Measurements from ENCODE around the gene LRRC8B. TPM values are rescaled to one million over a fixed set of nuclear protein-coding genes. Genes with fewer than 3 reads are reported as not detected.

Gene LRRC8B
- polyA plus RNA-seq, 2 of the 4 experiments (the other 2 are of a cell fraction): 3.2 to 10.3 TPM

DNA sequence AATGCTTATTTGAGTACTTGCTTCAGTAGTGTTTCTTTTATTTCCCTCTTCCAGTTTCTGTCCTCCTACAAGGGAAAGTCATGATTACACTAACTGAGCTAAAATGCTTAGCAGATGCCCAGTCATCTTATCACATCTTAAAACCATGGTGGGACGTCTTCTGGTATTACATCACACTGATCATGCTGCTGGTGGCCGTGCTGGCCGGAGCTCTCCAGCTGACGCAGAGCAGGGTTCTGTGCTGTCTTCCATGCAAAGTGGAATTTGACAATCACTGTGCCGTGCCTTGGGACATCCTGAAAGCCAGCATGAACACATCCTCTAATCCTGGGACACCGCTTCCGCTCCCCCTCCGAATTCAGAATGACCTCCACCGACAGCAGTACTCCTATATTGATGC, 57.9 kb downstream of the LRRC8B start:
- DNase-seq (ENCODE audit: low read depth in 1 of 2, low spot score in 1 of 2) (no peak), ATAC-seq (no peak), FAIRE-seq (no peak)
- Histone ChIP-seq H3K4me1 (no peaks in the 10 kb centered on the region), H3K9me3 (no peaks in the 10 kb centered on the region), H3K4me2 (no peak overlapping the region), H3K4me3 (no peak overlapping the region), H3K27ac (no peak overlapping the region)
- ChIA-PET CTCF (interaction anchor here (1.1 kb wide), 1 partner anchor 22 kb away, joined by 3 read pairs; no protein-coding TSS in a partner anchor), POLR2A (no interaction called here)
- TF ChIP-seq RFX5 (IDR thresholded peaks at IDR 0.05): no peak
- TF ChIP-seq HDAC2 (IDR thresholded peaks at IDR 0.05): no peak
- no peak for TF ChIP-seq SMC3 (IDR thresholded peaks at IDR 0.05)
- no peak for TF ChIP-seq NR3C1 (IDR thresholded peaks at IDR 0.05)
- no peak for TF ChIP-seq SREBF2 (IDR thresholded peaks at IDR 0.05)
- no peak for TF ChIP-seq NFE2L2 (conservative IDR thresholded peaks at IDR 0.05; ENCODE audit: low read length)
- TF ChIP-seq MAFK (IDR thresholded peaks at IDR 0.05; ENCODE audit: partially characterized antibody): no peak
- no peak for TF ChIP-seq HOXA7 (CRISPR knock-in tag; IDR thresholded peaks at IDR 0.05)
- TF ChIP-seq, protein P1, sequence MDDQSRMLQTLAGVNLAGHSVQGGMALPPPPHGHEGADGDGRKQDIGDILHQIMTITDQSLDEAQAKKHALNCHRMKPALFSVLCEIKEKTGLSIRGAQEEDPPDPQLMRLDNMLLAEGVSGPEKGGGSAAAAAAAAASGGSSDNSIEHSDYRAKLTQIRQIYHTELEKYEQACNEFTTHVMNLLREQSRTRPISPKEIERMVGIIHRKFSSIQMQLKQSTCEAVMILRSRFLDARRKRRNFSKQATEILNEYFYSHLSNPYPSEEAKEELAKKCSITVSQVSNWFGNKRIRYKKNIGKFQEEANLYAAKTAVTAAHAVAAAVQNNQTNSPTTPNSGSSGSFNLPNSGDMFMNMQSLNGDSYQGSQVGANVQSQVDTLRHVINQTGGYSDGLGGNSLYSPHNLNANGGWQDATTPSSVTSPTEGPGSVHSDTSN (IDR thresholded peaks at IDR 0.05): no peak
- TF ChIP-seq BHLHE40 (IDR thresholded peaks at IDR 0.05; ENCODE audit: low read depth, low read length): no peak
- no peak for TF ChIP-seq ZFP36 (IDR thresholded peaks at IDR 0.05; ENCODE audit: borderline replicate concordance, partially characterized antibody)
- no peak for TF ChIP-seq TP53 (CRISPR knock-in tag; IDR thresholded peaks at IDR 0.05)
- TF ChIP-seq, protein P2, sequence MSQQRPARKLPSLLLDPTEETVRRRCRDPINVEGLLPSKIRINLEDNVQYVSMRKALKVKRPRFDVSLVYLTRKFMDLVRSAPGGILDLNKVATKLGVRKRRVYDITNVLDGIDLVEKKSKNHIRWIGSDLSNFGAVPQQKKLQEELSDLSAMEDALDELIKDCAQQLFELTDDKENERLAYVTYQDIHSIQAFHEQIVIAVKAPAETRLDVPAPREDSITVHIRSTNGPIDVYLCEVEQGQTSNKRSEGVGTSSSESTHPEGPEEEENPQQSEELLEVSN (IDR thresholded peaks at IDR 0.05; ENCODE audit: borderline replicate concordance, low read depth): no peak
- TF ChIP-seq FOSL2 (IDR thresholded peaks at IDR 0.05): no peak
- no peak for TF ChIP-seq FOSL2 (CRISPR knock-in tag; IDR thresholded peaks at IDR 0.05)
- TF ChIP-seq, protein P3, sequence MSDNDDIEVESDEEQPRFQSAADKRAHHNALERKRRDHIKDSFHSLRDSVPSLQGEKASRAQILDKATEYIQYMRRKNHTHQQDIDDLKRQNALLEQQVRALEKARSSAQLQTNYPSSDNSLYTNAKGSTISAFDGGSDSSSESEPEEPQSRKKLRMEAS (IDR thresholded peaks at IDR 0.05): no peak
- WGBS (ENCODE audit: missing lambda C conversion rate): 90% methylated on average over 9 of the region's 9 CpGs

DNA sequence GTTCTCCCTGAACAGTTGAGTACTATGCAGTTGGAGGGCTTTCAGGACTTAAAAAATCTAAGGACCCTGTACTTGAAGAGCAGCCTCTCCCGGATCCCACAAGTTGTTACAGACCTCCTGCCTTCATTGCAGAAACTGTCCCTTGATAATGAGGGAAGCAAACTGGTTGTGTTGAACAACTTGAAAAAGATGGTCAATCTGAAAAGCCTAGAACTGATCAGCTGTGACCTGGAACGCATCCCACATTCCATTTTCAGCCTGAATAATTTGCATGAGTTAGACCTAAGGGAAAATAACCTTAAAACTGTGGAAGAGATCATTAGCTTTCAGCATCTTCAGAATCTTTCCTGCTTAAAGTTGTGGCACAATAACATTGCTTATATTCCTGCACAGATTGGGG, 59.6 kb downstream of the LRRC8B start:
- Histone ChIP-seq H3K27ac (no peak overlapping the region), H3K4me2 (no peak overlapping the region), H3K9me3 (no peaks in the 10 kb centered on the region), H3K4me1 (no peaks in the 10 kb centered on the region), H3K4me3 (no peak overlapping the region)
- TF ChIP-seq POLR2A (IDR thresholded peaks at IDR 0.05; ENCODE audit: low read length) (no peak), NFE2L2 (conservative IDR thresholded peaks at IDR 0.05; ENCODE audit: low read length) (no peak), ZSCAN20 (CRISPR knock-in tag; IDR thresholded peaks at IDR 0.05) (no peak), KDM5A (IDR thresholded peaks at IDR 0.05) (no peak), JUNB (IDR thresholded peaks at IDR 0.05) (no peak), TFCP2L1 (CRISPR knock-in tag; IDR thresholded peaks at IDR 0.05) (no peak), FOSL2 (IDR thresholded peaks at IDR 0.05) (no peak), FOSL2 (CRISPR knock-in tag; IDR thresholded peaks at IDR 0.05) (no peak), MAFK (IDR thresholded peaks at IDR 0.05; ENCODE audit: partially characterized antibody) (no peak), GATA3 (IDR thresholded peaks at IDR 0.05; ENCODE audit: borderline replicate concordance) (no peak), ESRRA (IDR thresholded peaks at IDR 0.05; ENCODE audit: borderline replicate concordance, low read length) (no peak), SREBF2 (IDR thresholded peaks at IDR 0.05) (no peak), JUN (IDR thresholded peaks at IDR 0.05) (no peak), TP53 (CRISPR knock-in tag; IDR thresholded peaks at IDR 0.05) (no peak), HOXB13 (CRISPR knock-in tag; IDR thresholded peaks at IDR 0.05; ENCODE audit: low read depth) (no peak), SMC3 (IDR thresholded peaks at IDR 0.05) (no peak), MYC (IDR thresholded peaks at IDR 0.05; ENCODE audit: borderline replicate concordance, low read length) (no peak)
- TF ChIP-seq, protein P3 (IDR thresholded peaks at IDR 0.05): no peak
- TF ChIP-seq, protein P4, sequence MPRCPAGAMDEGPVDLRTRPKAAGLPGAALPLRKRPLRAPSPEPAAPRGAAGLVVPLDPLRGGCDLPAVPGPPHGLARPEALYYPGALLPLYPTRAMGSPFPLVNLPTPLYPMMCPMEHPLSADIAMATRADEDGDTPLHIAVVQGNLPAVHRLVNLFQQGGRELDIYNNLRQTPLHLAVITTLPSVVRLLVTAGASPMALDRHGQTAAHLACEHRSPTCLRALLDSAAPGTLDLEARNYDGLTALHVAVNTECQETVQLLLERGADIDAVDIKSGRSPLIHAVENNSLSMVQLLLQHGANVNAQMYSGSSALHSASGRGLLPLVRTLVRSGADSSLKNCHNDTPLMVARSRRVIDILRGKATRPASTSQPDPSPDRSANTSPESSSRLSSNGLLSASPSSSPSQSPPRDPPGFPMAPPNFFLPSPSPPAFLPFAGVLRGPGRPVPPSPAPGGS (IDR thresholded peaks at IDR 0.05): no peak
- TF ChIP-seq, protein P5, sequence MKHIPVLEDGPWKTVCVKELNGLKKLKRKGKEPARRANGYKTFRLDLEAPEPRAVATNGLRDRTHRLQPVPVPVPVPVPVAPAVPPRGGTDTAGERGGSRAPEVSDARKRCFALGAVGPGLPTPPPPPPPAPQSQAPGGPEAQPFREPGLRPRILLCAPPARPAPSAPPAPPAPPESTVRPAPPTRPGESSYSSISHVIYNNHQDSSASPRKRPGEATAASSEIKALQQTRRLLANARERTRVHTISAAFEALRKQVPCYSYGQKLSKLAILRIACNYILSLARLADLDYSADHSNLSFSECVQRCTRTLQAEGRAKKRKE (CRISPR knock-in tag; IDR thresholded peaks at IDR 0.05; ENCODE audit: low read depth): no peak
- ATAC-seq (no peak), FAIRE-seq (no peak), DNase-seq (ENCODE audit: low read depth in 1 of 2, low spot score in 1 of 2) (no peak)
- POLR2A ChIA-PET: no interaction called here
- 92% methylated on average over 2 of the region's 2 CpGs for WGBS (ENCODE audit: missing lambda C conversion rate)
- CTCF ChIA-PET: interaction anchor here (0.8 kb wide), 1 partner anchor 12 kb away, joined by 3 read pairs; no protein-coding TSS in a partner anchor

Data from A549 (cell line).